GM19035 (cell line): ENCODE data around the gene FAM222A.

Experiments
- ATAC-seq: cut with Tn5 transposase; IDR thresholded peaks from one replicate; pipeline ENCODE4 v1.9.1; 2021; ENCODE audit not compliant: unreplicated experiment

Gene FAM222A

GRCh38 chr12:109793826-109794501 is 80.3 kb downstream of the FAM222A start:
- no peak for ATAC-seq

DNA sequence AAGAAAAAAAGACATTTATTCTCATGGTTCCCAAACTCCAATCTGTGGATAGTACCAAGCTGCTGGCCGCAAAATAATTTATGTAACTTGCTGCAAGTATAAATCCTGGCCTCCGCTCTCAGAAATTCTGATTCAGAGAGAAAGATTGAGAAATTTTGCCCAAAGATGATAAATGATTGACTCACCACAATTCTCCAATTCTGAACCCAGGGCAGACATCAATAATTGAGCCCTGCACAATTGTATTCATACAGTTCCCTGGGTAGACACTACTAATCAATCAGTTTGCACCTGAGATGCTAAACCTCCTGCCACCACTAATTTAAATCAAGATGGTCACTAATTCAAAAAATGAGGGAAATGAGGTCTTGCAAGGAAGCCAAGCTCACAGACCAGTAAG is 81.4 kb downstream of the FAM222A start:
- ATAC-seq: no peak

- no peak for ATAC-seq
Measured at GRCh38 chr12:109796057-109796456, 82.4 kb downstream of the FAM222A start.

DNA sequence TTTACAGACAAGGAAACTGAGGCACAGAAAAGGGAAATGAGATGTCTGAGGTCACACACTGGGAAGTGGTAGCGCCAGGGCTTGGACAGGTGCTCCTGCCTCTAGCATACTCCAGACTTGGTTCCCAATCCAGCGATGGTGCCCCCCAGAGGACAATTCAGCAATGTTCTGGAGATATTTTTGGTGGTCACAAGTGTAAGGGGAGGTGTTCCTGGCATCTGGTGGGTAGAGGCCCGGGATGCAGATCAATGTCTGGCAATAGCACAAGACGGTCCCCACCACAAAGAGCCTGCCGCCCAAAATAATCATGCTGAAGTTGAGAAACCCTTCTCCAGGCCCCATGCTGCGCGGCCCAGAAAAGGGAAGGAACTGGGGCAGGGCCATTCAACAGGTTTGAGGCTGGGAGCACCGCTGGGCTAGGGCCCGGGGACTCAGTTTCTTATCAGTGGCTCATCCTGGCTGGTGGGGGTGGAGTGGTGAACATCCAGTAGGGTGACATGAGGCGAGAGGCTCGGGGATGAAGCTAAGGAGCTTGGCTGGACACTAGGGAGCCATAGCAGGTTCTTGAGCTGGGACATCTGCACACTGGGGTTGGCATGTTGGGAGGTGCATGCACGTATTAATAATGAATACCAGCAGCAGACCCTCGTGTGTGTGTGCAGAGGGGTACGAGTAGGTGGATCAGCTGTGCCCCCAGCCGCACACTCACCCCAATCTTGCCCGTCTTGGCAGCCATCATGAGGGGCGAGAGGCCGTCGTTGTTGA is 84.5 kb downstream of the FAM222A start:
- ATAC-seq: no peak

DNA sequence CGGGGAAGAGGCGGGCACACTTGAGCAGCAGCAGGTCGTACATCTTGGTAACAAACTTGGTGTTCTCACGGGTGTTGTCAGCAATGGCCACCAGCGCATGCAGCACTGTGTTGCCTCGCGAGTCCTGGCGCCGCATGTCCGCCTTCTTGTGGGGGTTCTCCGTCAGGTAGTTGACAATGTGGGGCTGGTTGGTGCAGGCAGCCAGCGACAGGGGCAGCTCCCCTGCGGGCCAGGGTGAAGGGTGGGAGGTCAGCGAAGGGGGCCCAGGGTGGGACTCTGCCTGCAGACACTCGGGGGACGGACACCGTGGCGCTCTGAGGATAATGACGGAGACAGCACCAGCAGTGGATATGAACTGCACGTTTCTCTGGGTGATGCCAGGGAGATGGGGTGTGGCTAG is 85.1 kb downstream of the FAM222A start:
- no peak for ATAC-seq

DNA sequence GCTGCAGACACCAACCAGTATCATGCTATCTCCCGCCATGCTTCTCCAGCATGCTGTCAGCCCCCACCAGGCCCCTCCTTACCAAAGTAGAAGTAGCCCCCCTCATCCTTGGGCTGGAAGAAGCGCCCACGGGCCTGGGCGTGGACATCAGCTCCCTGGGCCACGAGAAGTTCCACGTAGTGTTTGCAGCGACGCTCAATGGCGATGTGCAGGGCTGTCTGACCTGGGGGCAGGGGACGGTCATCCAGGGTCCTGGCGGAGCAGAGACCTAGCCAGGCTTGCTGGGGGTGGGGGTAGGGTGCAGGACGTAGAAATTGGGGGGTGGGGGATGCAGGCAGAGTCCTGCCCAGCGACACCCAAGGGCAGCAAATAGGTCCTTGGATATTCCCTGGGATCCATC is 86.9 kb downstream of the FAM222A start:
- no peak for ATAC-seq

GRCh38 chr12:109802828-109803227 is 89.2 kb downstream of the FAM222A start:
- no peak for ATAC-seq

- ATAC-seq: no peak
Measured at GRCh38 chr12:109803678-109804077, 90.1 kb downstream of the FAM222A start.

DNA sequence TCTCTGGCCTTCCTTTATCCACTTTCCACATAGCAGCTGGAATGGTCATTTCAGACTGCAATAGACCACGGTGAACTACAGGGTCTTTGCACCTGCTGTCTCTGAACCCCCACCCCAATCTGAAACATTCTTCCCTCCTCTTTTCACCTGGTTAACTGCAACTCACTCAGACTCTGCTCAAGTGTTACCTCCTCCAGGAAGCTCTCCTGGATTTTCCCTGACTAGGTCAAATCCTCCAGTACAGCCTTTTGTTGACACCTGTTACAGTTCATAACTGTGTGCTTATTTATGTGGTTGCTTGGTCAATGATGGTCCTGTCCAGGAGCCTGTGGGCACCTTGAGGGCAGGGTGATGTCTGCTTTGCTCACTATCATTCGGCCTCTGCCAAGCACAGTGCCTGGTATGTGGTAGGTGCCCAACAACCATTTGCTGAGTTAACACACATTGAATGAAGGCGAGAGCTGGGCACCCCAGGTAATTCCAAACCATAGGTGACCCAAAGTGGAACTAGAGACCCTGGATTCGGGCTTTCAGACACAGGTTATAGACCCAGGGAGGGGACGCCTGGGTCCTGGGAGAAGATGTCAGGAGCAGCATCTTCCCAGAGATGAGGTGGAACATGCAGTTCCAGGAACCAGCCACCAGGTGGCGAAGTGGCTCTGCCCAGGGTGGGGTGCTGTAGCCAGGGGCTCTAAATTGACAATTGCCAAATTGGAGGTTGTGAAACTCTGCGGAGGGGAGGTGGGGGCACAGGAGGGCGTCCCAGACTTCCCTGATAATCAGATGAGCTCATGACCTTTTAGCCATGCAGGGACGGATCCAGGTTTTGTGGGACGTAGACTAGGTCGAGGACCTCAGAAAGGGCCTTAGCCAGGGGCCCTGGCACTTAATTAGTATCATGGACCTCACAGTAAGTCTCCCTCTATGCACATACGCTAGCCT is 91.5 kb downstream of the FAM222A start:
- no peak for ATAC-seq

DNA sequence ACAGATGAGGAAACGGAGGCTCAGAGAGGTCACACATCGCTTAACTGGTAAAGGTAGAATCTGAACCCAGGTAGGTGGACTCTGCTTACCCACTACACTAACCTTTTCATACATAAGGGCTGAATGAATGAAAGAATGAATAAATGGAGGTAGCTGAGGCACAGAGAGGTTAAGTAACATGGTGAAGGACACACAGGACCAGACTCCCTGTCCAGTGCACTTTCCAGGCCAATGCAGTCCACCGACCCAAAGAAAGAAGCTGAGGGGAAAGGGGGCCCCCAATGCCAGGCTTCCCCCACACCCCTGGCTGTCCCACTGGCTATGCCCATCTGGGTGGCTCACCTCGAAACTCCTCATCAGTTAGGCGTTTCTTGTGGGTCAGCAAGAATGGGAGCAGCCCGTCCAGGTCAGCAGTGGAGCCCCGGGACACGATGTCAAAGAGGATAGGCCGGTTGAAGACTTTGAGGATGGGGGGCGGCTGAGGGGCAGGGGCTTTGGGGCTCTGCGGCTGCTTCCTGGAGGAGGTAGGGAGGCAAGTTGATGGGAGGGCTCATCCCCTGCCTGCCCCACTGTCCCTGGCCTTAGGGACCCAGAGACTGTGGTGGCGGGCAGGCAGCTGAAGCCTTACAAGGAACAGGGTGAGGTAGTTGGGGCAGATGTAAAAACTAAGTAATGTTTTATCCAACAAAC is 94.5 kb downstream of the FAM222A start:
- ATAC-seq: no peak

DNA sequence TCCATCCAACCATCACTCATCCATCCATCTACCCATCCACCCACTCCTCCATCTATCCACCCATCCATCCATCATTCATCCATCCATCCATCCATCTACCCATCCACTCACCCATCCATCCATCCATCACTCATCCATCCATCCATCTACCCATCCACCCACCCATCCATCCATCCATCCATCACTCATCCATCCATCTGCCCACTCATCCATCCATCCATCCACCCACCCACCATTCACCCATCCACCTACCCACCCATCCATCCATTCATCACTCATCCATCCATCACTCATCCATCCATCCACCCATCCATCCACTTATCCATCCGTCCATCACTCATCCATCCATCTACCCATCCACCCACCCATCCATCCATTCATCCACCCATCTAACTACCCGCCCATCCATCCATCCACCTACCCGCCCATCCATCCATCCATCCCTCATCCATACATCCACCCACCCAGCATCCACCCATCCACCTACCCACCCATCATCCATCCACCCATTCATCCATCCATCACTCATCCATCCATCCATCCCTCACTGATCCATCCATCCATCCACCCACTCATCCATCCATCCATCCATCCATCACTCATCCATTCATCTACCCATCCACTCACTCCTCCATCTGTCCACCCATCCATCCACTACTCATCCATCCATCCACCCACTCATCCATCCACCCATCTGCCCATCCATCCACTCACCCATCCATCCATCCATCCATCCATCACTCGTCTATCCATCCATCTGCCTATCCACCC is 95.4 kb downstream of the FAM222A start:
- ATAC-seq: no peak

- no peak for ATAC-seq
Measured at GRCh38 chr12:109810954-109811623, 97.5 kb downstream of the FAM222A start.

- ATAC-seq: no peak
Measured at GRCh38 chr12:109811624-109811995, 98.0 kb downstream of the FAM222A start.

- no peak for ATAC-seq
Measured at GRCh38 chr12:109813810-109814416, 100.3 kb downstream of the FAM222A start.

- no peak for ATAC-seq
Measured at GRCh38 chr12:109814600-109815150, 101.0 kb downstream of the FAM222A start.

GRCh38 chr12:109815225-109815624 is 101.6 kb downstream of the FAM222A start:
- no peak for ATAC-seq

- no peak for ATAC-seq
Measured at GRCh38 chr12:109815757-109816617, 102.4 kb downstream of the FAM222A start.

DNA sequence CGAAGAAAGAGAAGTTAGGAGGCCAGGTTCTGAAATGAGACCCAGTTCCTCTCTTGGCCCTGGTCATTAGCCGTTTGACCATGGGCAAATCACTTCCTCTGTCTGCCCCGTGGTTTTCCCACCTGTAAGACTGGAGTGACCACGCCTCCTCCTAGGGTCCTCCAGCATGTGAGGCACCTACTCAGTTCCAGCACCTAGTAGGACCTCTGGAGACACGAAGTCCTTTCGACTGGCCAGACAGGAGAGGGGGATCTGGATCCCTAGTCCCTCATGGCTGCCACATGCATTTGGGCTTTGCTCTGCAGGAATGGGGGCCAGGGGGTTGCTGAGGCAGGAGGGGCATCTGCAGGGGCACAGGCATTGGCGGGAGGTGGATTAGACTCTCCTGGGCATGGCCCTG is 103.2 kb downstream of the FAM222A start:
- ATAC-seq: no peak
